Activated naive CD4-positive, alpha-beta T cell (primary cell): ENCODE data around the gene TRABD2B.

Experiments
- DNase-seq, 4 experiments: peaks; one replicate each; lab custom pipeline; 2025; lab: John Stamatoyannopoulos, UW

Gene TRABD2B

DNA sequence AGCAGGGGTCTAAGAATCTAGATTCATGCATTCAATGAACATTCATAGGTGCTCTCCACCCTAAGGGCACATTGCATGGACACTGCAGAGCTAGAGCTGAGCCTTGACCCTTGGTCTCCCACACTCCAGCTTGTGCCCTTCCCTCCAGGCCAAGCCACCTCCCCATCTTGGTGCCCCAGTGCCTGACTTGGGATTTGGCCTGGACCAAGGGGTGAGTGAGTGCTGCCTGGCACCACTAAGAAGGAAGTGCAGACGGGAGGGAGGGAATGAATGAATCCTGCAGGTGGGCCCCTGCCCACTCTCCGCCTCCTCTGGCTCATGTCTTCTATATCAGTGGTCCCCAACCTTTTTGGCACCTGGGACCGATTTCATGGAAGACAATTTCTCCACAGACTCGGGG, 146.7 kb downstream of the TRABD2B start:
- no peak for DNase-seq

DNA sequence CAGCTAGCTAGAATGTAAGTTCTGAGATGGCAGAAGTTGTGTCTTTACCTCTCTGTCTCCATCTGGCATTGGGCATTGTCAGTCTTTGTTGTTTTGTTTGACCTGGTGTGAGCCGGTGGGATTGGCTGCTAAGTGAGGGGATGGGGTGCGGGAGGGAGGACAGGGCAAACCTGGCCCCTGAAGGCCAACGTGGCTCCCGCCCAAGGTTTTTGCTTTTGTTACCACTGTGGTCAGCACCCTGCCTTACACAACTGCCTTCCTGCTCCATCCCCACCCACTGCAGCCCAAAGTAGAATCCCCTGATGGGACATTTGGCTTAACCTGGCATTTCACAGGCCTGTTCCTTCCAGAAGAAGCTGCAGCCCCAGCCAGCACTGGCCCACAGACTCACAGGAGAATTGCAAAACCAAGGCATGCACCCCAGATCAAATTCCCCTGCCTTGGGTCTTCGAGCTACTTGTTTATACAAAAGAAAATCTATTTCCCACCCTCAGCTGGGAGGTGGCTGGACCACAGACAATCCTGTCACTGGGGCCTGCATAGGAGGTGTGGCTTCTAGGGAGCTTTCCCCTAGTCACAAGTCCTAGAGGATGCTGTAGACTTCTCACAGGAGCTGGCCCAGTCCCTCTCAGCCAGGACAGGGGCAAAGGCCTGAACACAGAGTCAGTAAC, 147.5 kb downstream of the TRABD2B start:
- no peak for DNase-seq

DNA sequence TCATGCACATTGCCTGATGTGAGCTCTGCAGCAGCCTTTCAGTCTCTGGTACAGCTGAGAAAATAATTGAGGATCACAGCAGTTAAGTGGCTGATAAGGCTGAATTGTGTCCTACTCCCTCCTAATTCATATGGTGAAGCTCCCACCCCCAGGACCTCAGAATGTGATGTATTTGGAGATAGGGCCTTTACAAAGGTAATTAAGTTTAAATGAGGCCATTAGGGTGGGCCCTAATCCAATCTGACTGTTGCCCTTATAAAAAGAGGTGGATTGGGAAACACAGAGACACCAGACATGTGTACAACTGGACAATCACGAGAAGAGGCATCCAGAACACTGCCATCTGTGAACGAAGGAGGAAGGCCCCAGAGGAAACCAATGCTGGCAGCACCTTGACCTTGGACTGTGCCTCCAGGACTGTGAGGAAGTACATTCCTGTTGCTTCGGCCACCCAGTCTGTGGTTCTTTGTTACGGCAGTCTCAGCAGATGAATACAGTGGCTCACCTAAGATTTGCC, 148.1 kb downstream of the TRABD2B start:
- no peak for DNase-seq

DNA sequence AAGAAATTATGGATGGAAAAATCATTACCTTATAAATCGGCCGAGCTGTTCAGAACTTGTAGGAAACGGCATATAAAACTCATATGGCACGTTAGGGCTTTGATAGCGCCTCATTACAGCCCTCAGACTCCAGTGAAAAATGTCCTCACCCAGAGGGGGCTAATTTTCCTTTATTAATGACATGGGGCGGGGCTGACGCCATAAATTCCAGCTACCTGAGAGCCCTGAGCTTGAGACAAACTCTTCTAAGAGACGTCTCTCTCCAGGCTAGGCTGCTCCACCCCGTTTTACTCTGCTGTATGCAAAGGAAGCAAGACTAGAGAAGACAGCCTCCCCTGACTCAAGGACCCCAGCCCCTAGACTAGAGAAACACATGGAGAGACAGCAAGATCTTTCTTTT, 149.4 kb downstream of the TRABD2B start:
- no peak for DNase-seq

DNA sequence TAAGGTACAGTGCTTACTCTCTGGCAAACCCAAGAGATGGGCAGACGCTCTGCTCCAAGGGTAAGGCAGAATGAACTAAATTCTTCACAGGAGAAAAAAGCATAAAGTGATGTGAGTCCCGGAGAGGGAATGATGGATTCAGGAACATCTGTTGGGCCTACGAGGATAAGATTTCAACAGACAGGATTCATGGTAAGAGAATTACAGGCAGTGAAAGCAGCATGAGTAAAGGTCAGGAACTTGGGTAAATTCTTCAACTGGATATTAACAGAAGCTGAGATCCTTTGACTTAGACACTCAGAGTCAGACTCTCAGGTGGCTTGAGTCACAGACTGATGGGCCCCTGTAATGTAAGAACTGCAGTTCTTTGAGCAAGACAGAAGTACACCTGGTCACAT, 152.6 kb downstream of the TRABD2B start:
- no peak for DNase-seq

DNA sequence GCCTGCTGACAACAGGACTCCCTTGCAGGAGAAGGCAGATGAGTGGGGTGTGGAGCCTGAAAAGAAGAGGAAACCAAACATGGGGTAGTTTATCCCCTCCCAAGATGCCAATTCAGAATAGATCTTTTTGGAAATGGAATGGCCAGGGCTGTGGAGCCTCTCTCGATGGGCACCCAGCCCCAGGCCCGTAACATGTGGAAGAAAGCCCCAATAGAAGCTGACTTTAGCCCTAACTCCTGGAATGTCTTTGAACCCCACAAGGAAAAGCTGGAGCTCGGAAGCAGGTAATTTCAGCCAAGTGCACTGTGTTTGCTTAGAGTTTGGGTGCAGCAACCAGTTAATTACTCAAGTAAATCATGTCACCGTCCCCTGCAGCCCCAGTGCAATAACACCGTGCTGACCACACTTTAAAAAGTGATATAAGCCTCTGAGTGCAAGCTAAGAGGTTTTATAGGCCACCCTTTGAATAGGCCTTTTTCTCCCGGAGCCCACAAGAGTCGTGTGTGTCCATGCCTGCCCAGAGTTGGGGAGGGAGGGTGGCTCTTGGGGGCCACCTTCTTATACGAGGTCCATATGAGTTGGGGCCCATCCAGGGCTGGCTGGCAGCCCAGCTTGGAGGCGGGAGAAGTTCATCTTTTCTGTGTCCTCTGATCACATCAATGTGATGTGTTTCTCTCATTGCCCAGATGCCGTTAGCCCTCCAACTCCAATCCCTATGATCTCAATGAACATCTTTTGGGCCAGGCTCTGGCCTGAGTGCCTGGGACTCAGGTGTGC, 153.2 kb downstream of the TRABD2B start:
- no peak for DNase-seq

DNA sequence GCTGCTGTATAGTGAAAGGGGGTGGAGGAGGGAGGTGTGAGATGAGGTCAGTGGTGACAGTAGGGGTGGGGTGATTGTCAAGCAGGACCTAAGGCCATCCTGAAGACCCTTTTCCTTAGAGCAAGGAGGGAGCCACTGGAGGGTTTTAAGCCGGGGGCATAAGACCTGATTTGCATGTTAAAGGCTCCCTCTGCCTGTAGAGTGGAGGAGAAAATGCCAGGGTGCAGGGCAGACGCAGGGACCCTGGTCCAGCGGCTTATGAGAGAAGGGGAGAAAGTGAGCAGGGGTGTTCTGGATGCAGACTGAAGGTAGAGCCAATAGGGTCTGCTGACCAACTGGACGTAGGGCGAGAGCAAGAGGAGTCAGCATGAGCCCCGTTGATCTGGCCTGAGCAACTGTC, 154.1 kb downstream of the TRABD2B start:
- no peak for DNase-seq

DNA sequence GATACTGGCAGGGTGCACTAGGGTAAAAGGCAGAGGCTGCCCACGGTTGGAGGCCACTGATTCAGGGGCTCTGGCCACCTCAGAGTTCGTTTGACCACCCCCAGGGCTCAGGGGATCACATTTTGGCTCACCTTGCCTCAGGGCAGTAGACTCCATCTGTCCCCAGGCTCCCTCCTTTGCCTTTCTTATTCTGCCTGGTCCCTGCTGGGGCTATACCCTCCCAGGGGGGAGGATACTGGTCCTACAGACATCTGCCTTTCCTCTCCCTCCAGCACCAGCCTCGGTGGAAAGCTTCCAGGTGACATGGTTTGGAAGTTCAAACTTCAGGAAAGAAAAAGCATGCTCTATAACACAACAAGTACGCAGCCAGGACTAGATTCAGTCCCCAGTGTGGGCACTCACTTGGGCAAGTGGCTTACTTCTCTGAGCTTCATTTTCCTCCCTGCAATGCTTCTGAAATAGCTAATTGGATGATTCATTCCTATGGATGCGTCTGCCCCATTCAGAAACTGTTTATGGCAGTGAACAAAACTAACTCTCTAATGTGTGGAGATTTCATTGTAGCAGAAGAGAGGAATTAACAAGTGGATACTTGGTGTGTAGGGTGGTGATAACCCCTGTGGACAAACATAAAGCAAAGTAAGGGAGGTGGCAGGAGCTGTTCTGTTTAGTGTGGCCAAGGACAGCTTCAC, 154.8 kb downstream of the TRABD2B start:
- no peak for DNase-seq

DNA sequence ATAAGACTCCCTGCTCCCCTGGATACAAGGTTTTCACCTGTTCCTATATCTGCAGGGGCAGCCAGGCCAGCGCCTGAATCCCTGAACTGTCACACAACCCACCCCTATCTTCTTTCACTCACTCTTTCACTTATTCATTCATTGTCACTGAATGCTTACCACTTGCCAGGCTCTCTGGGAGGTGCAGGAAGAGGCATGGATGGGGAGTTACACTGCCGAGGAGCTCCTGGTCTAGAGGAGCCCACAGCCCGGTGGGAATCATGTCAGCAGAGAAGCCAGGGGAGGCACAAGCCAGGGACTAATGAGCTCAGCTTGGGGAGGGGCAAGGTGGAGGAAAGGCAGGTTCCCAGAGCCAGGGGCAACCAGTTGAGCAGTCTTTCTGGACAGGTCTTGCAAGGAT, 155.8 kb downstream of the TRABD2B start:
- no peak for DNase-seq

DNA sequence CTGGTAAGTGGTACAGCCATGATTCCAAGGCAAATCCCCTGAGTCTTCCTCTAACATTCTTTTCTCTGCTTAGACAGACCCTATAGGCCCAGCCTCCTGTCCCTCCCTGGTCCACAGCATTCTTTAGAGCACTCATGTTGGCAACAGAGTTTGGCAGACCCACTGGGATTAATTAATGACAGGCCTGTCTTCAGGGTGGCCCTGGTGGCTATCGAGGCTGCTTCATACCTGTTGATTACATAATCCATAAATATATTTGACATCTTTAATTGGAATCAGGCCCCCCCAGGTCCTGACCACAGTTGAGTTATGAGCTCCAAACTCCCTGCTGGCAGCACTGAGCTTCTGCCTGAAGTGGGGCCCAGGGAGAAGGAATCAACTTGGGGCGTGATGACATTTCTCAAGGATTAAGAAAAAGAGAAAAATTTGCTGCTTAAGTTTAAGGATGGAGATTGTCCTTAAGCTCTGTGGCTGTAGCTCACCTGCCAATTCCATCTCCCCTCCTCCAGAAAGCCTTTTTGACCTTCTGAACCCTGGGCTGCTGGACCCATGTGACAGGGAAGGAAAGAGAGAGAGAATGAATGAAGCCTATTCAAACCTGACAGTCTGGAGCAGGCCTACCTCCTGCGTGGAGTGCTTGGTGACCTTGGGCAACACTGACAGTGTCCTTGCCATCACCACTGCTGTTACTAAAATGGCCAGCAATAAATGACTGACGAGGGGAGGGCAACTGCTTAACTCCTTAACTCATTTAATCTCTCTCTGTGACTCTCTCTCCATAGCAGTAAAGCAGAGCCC, 156.6 kb downstream of the TRABD2B start:
- DNase-seq = no peak

DNA sequence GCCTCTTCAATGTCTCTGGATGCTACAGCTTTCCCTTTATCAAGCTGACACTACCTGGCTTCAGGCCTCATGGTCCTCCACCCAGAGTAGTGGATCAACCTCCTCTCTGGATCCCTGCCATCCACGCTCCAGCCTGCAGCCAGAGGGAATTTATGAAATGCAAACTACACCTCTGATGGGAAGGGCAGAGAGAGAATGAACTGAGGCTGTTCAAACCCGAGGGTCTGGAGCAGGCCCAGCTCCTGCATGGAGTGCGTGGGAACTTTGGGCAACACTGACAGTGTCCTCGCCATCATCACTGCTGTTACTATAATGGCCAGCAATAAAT, 157.8 kb downstream of the TRABD2B start:
- no peak for DNase-seq

DNA sequence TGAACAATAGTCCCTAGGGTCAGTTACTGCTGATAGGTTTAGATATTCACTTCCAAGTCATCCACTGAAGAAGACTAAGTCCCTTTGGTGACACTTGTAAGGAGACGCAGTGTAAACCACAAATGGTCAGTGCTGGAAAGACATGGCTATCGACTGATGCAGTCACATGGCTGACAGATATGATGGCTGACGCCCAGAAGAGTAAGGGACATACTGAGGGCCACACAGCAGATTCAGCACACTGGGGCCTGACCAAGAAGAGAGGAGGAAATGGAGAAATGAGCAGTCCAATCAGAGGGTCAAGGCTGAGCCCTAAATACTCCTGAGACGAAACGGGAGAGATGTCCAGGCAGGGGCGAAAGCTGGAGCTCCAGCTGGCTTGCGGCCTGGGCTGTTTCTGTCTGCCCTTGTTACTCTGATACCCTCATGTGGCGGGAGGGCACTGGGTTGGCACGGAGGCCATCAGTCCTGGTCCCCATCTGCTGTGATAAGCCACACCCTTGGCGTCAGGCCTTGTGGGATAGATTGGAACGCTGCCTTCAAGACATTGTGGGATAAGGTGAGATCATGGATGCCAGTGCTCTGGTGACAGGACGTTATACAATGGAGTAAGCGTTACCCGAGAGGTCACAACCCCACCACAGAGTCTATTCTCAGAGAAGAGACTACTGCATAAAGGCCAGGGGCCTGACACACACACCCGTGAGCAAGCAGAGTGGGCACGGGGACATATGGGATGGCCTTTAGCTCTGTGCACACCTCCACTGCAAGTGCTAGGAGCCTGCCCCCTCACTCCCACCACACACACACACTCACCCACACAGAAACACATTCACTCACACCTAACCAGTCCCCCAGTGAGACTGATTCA, 158.4 kb downstream of the TRABD2B start:
- no peak for DNase-seq

DNA sequence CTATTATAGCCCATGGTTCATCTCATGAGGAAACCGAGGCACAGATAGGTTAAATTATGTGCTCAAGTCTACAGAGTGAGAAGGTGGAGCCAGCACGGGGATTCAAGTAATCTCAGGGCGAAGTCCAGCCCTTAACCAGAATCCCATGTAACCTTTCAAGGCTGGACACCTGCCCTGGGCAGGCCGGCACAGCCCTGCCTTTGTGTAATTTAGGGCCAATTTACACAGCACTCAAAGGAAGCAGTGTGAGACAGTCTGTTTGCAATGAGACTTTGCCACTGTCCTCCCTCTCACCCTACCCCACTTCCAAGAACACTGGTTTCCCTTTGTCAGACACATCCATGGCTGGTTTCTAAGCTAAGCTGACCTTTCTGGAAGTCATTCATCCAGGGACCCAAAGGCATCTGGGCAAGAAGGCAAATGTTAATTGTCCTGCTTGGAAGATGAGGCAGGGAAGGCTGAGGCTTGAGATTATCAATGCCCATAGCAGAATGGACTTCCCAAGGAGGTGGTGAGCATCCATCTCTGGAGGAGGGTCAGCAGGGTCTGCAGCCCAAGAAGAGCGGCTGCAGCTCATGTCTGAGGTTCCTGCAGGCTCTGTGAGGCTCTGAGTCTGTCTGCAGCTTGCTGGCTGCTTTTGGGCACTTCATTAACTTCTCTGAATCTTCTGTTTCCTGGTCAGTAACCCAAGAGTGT, 159.2 kb downstream of the TRABD2B start:
- DNase-seq = no peak

DNA sequence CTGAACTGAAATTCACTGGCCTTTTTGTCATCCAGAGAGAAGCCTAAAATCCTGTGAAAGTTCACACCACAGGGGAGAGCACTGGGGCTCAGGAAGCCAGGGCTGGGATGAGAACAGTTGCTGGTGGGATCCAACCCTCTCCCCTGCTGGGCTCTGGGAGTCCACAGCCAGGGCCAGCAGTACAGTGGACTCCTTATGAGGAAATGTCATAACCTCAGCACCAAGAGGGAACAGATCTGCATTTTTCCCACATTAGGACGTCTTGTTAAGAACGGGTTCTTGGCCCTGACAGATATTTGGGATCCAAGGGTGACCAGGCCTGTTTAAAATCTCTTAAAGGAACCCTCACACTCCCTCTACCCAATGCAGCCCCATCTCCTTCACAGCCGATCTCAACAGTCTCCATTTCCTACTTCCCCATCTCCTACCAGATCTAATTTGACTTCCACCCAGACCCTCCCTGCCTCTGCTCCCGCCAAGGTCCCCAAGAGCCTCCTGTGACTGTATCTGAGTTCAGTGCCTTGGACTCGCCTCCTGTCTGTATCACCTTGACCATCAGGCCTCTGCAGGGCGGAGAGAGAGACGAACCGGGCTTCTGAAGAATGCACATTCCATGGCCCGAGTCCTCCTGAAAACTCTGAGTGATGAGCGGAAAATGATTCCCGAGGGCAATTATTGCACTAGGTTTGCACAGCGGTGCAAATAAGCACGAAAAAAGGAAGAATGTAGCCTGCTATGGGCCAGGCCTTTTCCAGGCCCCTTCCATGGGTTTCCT, 159.9 kb downstream of the TRABD2B start:
- no peak for DNase-seq

DNA sequence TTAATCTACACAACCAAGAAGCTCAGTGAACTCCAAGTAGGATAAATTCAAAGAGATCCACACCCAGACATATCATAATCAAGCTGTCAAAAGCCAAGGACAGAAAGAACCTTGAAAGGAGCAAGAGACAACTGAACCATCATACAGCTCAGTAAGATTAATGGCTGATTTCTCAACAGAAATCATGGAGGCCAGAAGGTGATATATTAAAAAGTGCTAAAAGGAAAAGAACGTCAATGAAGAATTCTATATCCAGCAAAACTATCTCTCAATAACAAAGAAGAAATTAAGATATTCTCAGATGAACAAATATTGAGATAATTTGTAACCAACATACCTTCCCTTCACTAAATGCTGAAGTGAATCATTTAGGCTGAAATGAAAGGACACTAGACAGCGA, 161.8 kb downstream of the TRABD2B start:
- no peak for DNase-seq

DNA sequence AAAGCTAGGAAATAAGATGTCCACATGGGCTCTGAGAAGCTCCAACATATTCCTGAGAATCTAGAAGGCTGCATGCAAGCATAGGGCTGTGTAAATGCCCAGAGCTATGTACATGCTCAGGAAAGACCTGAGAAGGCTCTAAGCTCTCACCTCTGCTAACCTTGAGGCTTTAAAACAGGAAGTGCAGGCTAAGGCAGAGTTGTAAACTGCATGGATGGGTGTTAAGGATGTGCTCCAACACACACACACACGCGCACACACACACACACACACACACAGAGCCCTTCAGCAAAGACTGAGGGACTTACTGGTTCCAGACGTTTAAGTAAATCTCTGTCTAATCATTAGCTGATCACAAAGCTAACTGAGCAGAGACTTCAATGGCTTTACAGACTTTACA, 162.9 kb downstream of the TRABD2B start:
- no peak for DNase-seq

DNA sequence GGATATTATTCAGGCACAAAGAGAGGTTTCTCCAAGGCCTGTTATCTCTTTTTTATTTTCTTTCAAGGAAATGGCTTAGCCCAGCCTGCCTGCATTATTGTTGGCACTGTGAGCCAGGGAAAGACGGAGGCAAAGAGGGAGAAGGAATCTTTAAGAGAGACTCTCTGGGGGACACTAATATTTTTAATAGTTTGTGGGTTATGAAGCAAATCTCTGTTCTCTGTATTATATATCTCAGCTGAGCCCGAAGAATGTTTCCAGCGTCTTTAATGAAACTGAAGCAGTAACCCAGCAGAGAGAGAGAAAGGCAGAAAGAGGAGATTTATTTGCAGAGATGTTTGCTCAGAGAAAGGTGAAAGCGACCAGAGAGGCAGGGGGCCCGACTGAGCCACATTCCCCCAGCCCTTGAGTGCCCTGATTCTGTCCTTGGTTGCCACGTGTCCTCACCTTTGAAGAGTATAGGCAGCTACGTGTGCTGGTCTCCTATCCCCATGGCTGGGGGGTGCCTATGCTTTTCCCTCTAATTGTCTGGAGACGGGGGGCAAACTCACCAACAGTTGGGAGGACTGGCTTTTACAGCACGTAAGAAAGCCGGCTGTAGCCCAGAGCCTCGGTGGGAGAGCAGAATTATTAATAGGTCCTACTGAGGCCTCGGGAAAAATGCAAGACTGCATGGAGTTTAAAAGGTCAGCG, 166.4 kb downstream of the TRABD2B start:
- DNase-seq = no peak

DNA sequence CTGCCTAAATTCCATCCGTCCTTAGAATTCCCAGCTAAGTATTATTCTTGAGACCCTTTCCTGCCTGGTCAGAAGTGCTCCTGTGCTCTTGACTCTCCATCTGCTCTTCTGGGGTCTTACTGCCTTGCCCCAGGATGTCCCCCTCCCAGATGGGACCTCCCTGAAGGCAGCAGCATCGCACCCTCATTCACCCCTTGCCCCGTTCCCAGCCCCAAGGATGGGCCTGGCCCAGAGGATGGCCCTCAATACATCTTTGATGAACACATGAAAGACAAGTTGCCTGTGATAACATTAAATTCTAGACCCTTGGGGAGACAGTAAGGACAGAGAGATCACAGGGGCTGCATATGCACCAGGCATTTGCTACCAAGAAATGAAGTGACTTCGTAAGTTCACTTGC, 167.2 kb downstream of the TRABD2B start:
- DNase-seq = no peak

DNA sequence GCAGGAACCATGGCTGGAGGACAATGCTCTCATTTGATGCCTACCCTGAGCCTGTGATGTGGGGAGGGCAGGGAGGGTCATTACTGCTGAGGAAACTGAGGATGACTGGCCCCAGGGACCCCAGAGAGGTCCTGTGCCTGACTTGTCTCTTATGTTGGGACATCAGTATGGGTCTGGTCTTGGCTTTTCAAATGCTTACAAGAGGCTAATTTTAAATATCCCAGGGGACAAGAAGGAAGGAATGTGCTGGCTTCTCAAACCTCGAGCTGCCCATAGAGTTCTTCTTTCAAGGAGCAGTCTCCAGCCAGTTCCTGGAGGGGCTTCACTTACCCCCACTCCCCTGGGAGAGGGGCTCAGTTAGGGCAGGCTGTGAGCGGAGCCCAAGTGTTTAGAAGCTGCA, 168.2 kb downstream of the TRABD2B start:
- DNase-seq = no peak
